ENCODE data around the gene ADAT3.

- TF ChIP-seq YY1 (IDR thresholded peaks at IDR 0.05; ENCODE audit: insufficient read depth, insufficient read length) (no peak), ZNF274 (IDR thresholded peaks at IDR 0.05; ENCODE audit: low read depth, low read length) (no peak), SUZ12 (IDR thresholded peaks at IDR 0.05; ENCODE audit: extremely low read depth, insufficient read depth, insufficient read length) (no peak)
Observed at GRCh38 chr19:1861599-1862031, 43.6 kb upstream of the ADAT3 start.
